Sigmoid colon (tissue), 7 donors: ENCODE measurements around the gene SGK2. TPM values are rescaled to one million over a fixed set of nuclear protein-coding genes. Genes with fewer than 3 reads are reported as not detected.
A peak's percentile ranks its signal among the peaks of the same experiment; 100 is the strongest.

Source experiments
- DNase-seq: peaks from one replicate; pipeline ENCODE4 v3.0.0-alpha.2; 2019
- H3K27ac ChIP-seq, 4 donors: fragments of 200-600 bp; sonication (generic); one replicate each; pipeline ENCODE4 v1.5.1; 2016 to 2019; ENCODE audit warnings: mild to moderate bottlenecking in 1 of 4
- H3K27me3 ChIP-seq, 3 donors: fragments of 200-600 bp; sonication (generic); one replicate each; pipeline ENCODE4 v1.5.1; 2019; ENCODE audit warnings: mild to moderate bottlenecking in 1 of 3
- H3K36me3 ChIP-seq, 4 donors: fragments of 200-600 bp; sonication (generic); one replicate each; pipeline ENCODE4 v1.5.1; 2016 to 2019
- H3K4me1 ChIP-seq, 4 donors: fragments of 200-600 bp; sonication (generic); one replicate each; pipeline ENCODE4 v1.5.1; 2017 to 2019
- H3K4me3 ChIP-seq, 4 donors: fragments of 200-600 bp; sonication (generic); one replicate each; pipeline ENCODE4 v1.5.1; 2017 to 2019; ENCODE audit warnings: mild to moderate bottlenecking in 2 of 4, moderate library complexity in 1 of 4
- H3K9me3 ChIP-seq, 4 donors: fragments of 200-600 bp in 3 of 4; sonication (generic) in 3 of 4; one replicate each; pipeline versions ENCODE4 v1.5.1 to v1.6.1; 2013 to 2019
- EP300 ChIP-seq, 4 donors: sonication (generic); formaldehyde crosslinking; IDR thresholded peaks; one replicate each; pipeline ENCODE4 v1.6.1; 2017; ENCODE audit warnings: antibody characterized with exemption in 4 of 4
- POLR2A ChIP-seq, 2 donors: fragments of 450-650 bp; IDR thresholded peaks; one replicate each; pipeline ENCODE4 v1.6.1; 2016; ENCODE audit warnings: antibody characterized with exemption in 2 of 2, mild to moderate bottlenecking in 2 of 2, moderate library complexity in 2 of 2
- POLR2AphosphoS5 ChIP-seq, 4 donors: sonication (generic); formaldehyde crosslinking; IDR thresholded peaks; one replicate each; pipeline ENCODE4 v1.6.1; 2017; ENCODE audit warnings: antibody characterized with exemption in 4 of 4
- WGBS, 2 donors: extraction: QIAGEN DNeasy Blood & Tissue Kit; methylation state at CpG; one replicate each; pipeline ENCODE4 v1.1.7; 2013; 5-methylcytosine and 5-hydroxymethylcytosine counted together
- intact Hi-C: fragments of 100-400 bp; cut with DNase I; formaldehyde crosslinking; loops from one replicate; pipeline ENCODE4 v1.15.1; 2023
- polyA plus RNA-seq, 3 donors: library from polyadenylated mRNA; stranded (reverse); fragments of 200-250 nt; gene quantifications; one replicate each; pipeline ENCODE4 v1.2.3, GENCODE V29; 2013
- total RNA-seq, 4 donors: library from RNA; depleted of rRNA; stranded (reverse); fragments of >200 nt; gene quantifications; one replicate each; pipeline ENCODE4 v1.1.0, GENCODE V29; 2016
- TF ChIP-seq, protein P1 (sequence below), 4 experiments: fragments of 450-650 bp in 3 of 4; fragments of 200-600 bp in 1 of 4; IDR thresholded peaks; one replicate each; pipeline ENCODE4 v1.5.1; 2016 to 2019; ENCODE audit warnings: antibody characterized with exemption in 4 of 4, mild to moderate bottlenecking in 3 of 4, moderate library complexity in 2 of 4
- donor health status: healthy with polysubstance abuse.
- donor health status: Bipolar disorder and iron deficiency.
- donor health status: healthy.

The SGK2 gene
- total and polyA plus RNA-seq, 7 donors: 0.66 to 114 (median 27.3) TPM; not detected in 1

DNA sequence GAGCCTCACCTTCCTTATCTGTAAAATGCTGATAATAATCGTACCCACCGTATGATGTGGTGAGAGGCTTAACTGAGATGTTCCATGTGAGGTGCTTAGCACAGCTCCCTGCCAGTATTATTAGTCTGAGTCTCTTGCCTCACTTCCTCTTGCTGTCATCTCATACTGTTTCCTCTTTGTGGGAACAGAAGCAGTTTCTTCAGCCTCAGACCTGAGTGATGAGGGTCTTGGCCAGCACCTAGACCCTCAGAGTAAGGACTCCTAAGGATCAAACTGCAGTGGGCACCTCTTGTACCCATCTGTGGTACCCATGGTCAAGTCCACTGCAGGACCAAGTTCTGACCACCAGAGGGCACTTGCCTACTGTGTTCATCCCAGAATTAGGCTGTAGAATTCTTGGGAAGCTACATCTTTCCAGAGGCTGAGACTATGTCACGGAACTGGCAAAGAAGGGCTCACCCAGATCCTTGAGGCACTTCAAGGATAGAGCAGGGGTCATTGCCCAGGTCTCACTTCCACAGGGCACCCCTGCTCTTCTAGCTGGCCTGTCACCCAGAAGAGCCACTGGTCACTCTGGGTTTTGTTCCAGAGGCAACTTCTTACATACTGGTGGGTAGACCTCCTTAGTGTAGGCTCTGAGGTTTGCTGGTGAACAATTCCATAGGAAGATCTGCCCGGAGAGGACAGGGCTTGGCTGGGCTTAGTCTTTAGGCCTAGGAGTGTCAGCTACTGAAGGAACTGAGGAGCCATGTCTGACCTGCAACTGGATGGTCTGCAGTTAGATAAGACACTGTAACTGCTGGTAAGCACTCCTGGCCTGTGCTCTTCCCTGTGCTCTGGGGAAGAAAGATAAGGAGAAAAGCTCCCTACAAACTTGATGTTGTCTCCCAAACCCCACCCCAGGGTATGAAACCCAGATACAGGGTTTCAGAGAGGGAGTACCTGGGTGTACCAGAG is 20.6 kb upstream of the SGK2 start:
- intact Hi-C loops: loop anchor here (2.0 to 5.0 kb wide), 2 partner anchors 53 to 544 kb away; partner anchors contain the start of gene IFT52

DNA sequence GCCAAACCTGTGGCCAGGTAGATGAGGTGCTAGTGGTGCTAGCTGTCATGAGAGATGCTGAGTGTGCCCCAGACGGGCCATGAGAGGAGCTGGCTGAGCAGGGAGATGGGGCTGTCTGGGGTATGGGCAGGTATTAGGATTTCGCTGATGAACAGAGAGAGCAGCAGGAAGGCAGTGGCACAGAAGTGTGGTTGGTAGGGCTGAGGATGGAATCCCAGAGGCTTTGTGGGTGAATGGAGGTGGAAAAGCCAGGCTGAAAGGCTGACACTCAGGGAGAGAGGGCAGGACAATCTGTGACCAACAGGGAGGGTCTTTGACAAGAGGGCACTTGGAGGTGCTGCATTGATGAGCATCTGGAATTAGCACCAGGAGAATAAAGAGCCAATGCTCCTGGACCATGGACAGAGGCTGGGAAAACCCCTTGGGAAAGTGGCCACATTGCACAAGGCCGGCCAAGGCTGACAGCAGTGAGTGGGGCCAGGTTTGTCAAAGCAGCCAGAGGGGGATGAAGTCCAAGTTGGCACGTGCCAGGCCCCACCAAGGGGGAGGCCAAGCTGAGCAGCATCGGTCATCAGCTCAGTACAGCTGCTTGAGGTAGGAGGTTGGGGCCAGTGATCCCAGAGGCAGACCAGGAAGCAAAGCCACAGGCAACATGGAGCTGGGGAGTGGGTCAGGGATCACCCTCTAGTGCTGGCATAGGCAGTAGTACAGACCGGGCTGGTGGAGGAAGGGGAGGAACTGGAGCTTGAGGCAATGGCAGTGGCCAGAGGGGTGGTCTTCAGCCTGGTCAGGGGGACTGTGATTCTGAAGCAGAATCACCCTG is 19.7 kb upstream of the SGK2 start:
- intact Hi-C loops: loop anchor here (2.0 to 5.0 kb wide), 2 partner anchors 52 to 543 kb away; partner anchors contain the start of gene IFT52
- H3K9me3 ChIP-seq: no peaks in the 10 kb centered on the region
- H3K27ac ChIP-seq: no peak overlapping the region
- DNase-seq: no peak
- no peak overlapping the region for H3K4me3 ChIP-seq
- no peaks in the 10 kb centered on the region for H3K27me3 ChIP-seq
- TF ChIP-seq, protein P1, sequence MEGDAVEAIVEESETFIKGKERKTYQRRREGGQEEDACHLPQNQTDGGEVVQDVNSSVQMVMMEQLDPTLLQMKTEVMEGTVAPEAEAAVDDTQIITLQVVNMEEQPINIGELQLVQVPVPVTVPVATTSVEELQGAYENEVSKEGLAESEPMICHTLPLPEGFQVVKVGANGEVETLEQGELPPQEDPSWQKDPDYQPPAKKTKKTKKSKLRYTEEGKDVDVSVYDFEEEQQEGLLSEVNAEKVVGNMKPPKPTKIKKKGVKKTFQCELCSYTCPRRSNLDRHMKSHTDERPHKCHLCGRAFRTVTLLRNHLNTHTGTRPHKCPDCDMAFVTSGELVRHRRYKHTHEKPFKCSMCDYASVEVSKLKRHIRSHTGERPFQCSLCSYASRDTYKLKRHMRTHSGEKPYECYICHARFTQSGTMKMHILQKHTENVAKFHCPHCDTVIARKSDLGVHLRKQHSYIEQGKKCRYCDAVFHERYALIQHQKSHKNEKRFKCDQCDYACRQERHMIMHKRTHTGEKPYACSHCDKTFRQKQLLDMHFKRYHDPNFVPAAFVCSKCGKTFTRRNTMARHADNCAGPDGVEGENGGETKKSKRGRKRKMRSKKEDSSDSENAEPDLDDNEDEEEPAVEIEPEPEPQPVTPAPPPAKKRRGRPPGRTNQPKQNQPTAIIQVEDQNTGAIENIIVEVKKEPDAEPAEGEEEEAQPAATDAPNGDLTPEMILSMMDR (IDR thresholded peaks at IDR 0.05): no peak
- TF ChIP-seq POLR2A (IDR thresholded peaks at IDR 0.05): no peak
- no peak for TF ChIP-seq POLR2AphosphoS5 (IDR thresholded peaks at IDR 0.05)
- no peak for TF ChIP-seq EP300 (IDR thresholded peaks at IDR 0.05)
- peaks cover 0 to 38% (median 4%) of the 10 kb centered on the region in 4 donors for H3K36me3 ChIP-seq
- 77 to 78% methylated on average over 6 of the region's 6 CpGs for WGBS, 2 donors
- H3K4me1 ChIP-seq: no peaks in the 10 kb centered on the region

More for the DNA sequence above, 20.6 kb upstream of the SGK2 start:
- TF ChIP-seq, protein P1 (IDR thresholded peaks at IDR 0.05): peak; percentile 45 to 89 (median 77)
- no peak for TF ChIP-seq POLR2AphosphoS5 (IDR thresholded peaks at IDR 0.05)
- peaks cover 0 to 38% (median 4%) of the 10 kb centered on the region in 4 donors for H3K36me3 ChIP-seq
- no peak overlapping the region for H3K4me3 ChIP-seq
- no peak overlapping the region for H3K27ac ChIP-seq
- DNase-seq: no peak
- no peaks in the 10 kb centered on the region for H3K27me3 ChIP-seq
- no peaks in the 10 kb centered on the region for H3K4me1 ChIP-seq
- WGBS, 2 donors: 25 to 45% methylated on average over 4 of the region's 4 CpGs
- no peaks in the 10 kb centered on the region for H3K9me3 ChIP-seq

DNA sequence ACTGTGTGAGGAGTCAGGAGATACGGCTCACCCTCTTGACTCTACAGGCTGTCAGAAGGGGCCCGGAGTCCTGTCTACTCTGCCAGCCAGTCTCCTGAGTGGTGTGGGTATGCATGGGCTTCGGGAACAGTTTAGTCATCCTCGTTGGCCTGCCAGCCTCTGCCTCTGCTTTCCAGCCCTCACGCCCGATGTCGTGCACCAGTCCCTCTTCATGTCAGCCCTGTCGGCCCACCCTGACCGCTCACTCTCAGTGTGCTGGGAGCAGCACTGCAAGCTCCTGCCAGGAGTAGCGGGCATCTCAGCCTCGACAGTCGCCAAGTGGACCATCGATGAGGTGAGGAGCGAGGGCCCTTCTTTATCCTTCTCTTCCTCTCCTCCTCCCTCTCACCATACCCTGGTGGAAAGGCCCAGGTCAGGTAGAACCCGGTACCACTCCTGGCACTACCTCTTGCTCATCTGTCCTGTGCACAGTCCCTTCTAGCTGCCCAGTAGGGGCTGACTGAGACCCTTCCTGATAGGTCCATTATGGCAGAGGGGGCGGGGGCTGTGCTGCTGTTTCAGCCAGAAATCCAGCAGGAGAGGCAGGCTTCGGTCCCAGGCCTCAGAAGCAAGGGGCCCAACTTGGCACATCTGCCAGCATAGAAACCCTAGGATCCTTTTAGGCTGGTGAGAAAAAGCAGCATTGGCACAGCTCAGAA is 18.7 kb upstream of the SGK2 start:
- intact Hi-C loops: loop anchor here (2.0 to 5.0 kb wide), 2 partner anchors 51 to 542 kb away; partner anchors contain the start of gene IFT52
- TF ChIP-seq POLR2AphosphoS5 (IDR thresholded peaks at IDR 0.05) (no peak), EP300 (IDR thresholded peaks at IDR 0.05) (no peak), POLR2A (IDR thresholded peaks at IDR 0.05) (no peak)
- TF ChIP-seq, protein P1 (IDR thresholded peaks at IDR 0.05): no peak
- Histone ChIP-seq H3K4me3 (no peak overlapping the region), H3K9me3 (no peaks in the 10 kb centered on the region), H3K4me1 (no peaks in the 10 kb centered on the region), H3K27ac (no peak overlapping the region), H3K36me3 (peaks cover 0 to 33% (median 4%) of the 10 kb centered on the region in 4 donors), H3K27me3 (no peaks in the 10 kb centered on the region)
- 89 to 91% methylated on average over 17 of the region's 17 CpGs for WGBS, 2 donors
- DNase-seq: no peak

DNA sequence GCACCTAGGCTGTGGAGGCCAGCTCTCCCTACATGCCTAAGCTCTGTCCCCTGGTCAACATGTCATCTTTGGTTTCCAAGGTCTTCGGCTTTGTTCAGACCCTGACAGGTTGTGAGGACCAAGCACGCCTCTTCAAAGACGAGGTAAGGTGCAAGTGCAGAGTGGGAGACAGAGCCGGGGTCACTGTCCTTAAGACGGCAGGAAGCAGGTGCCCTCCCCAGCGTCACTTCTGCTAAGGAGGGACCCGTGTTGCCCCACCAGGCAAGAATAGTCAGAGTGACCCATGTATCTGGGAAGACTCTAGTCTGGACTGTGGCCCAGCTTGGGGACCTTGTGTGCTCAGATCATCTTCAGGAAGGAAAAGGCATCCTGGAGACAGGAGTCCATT is 18.2 kb upstream of the SGK2 start:
- DNase-seq: no peak
- Histone ChIP-seq H3K36me3 (peaks cover 0 to 28% (median 4%) of the 10 kb centered on the region in 4 donors), H3K27ac (no peak overlapping the region), H3K4me3 (no peak overlapping the region), H3K27me3 (no peaks in the 10 kb centered on the region), H3K4me1 (no peaks in the 10 kb centered on the region), H3K9me3 (no peaks in the 10 kb centered on the region)
- TF ChIP-seq POLR2A (IDR thresholded peaks at IDR 0.05) (no peak), EP300 (IDR thresholded peaks at IDR 0.05) (no peak), POLR2AphosphoS5 (IDR thresholded peaks at IDR 0.05) (no peak)
- TF ChIP-seq, protein P1 (IDR thresholded peaks at IDR 0.05): no peak
- intact Hi-C loops: no loop called here
- 93 to 94% methylated on average over 7 of the region's 7 CpGs for WGBS, 2 donors
